Endothelial cell of umbilical vein (primary cell): ENCODE data around the gene ETNK2. TPM values are rescaled to one million over a fixed set of nuclear protein-coding genes. Genes with fewer than 3 reads are reported as not detected.

Experiments
- BruUV-seq: library from RNA; stranded (reverse); fragments of 400-500 nt; replicated peaks from 2 replicates; lab custom pipeline; 2021; lab: Mats Ljungman, UMichigan
- CTCF ChIA-PET: fragments of 300-600, 350-600 bp; sonication (Branson Sonifier 250); formaldehyde crosslinking; loops from one replicate; lab custom pipeline; 2021; ENCODE audit warnings: antibody characterized with exemption, inconsistent platforms; lab: Charles Lee
- POLR2A ChIA-PET: fragments of 300-600, 350-600 bp; sonication (Branson Sonifier 250); formaldehyde crosslinking; loops from one replicate; lab custom pipeline; 2021; ENCODE audit warnings: antibody characterized with exemption, inconsistent platforms; lab: Charles Lee
- DNase-seq: peaks from one replicate; pipeline ENCODE4 v3.0.0-alpha.2; 2011; ENCODE audit warnings: low read depth, low spot score
- FAIRE-seq: peaks from 2 replicates; lab custom pipeline; 2011; peaks lifted over from hg19 to GRCh38; lab: Jason Lieb, UNC
- H2AFZ ChIP-seq: 2 replicates; pipeline ENCODE4 v1.6.0; 2012; ENCODE audit warnings: low read depth, low read length, control low read depth, inconsistent platforms
- H3K27ac ChIP-seq: 2 replicates; pipeline ENCODE4 v1.5.1; 2011; ENCODE audit warnings: low read depth, mild to moderate bottlenecking, control low read depth, low read length, moderate library complexity; ENCODE audit not compliant: insufficient read depth
- H3K27me3 ChIP-seq, 2 experiments: 2 replicates each; pipeline versions ENCODE4 v1.6.0 to v1.6.1; 2011; ENCODE audit warnings: low read length in 2 of 2, mixed read lengths in 1 of 2; ENCODE audit not compliant: control insufficient read depth in 2 of 2, insufficient read depth in 2 of 2
- H3K36me3 ChIP-seq, 2 experiments: 2 replicates in 1 of 2; 3 replicates in 1 of 2; pipeline ENCODE4 v1.5.1; 2011; ENCODE audit warnings: low read length in 2 of 2, mild to moderate bottlenecking in 1 of 2, moderate library complexity in 1 of 2; ENCODE audit not compliant: control insufficient read depth in 2 of 2, insufficient read depth in 2 of 2; ENCODE audit errors: extremely low read depth in 1 of 2
- H3K4me1 ChIP-seq: 3 replicates; pipeline ENCODE4 v1.5.1; 2011; ENCODE audit warnings: mild to moderate bottlenecking, low read length; ENCODE audit not compliant: control insufficient read depth, insufficient read depth; ENCODE audit errors: extremely low read depth
- H3K4me2 ChIP-seq: 2 replicates; pipeline ENCODE4 v1.6.1; 2011; ENCODE audit warnings: low read length, control low read depth, mixed read lengths; ENCODE audit not compliant: insufficient read depth
- H3K4me3 ChIP-seq, 3 experiments: fragments of 200-600 bp in 1 of 3; sonication (generic), shearing (Covaris generic) in 1 of 3; replicated peaks in 1 of 3; 2 replicates each; pipeline ENCODE4 v1.5.1; 2011 to 2016; ENCODE audit warnings: control low read depth in 3 of 3, low read length in 3 of 3, mild to moderate bottlenecking in 2 of 3, inconsistent platforms in 1 of 3, low read depth in 1 of 3, moderate library complexity in 1 of 3; ENCODE audit not compliant: insufficient read depth in 1 of 3
- H3K79me2 ChIP-seq: 2 replicates; pipeline ENCODE4 v1.6.0; 2012; ENCODE audit warnings: low read length, inconsistent platforms; ENCODE audit not compliant: control insufficient read depth, insufficient read depth
- H3K9ac ChIP-seq: replicated peaks from 2 replicates; pipeline ENCODE3; 2011; ENCODE audit warnings: low read length, control low read depth; ENCODE audit not compliant: insufficient read depth; ENCODE audit errors: extremely low read depth
- H3K9me1 ChIP-seq: replicated peaks from 3 replicates; pipeline ENCODE4 v1.6.0; 2011; ENCODE audit warnings: mild to moderate bottlenecking, low read length; ENCODE audit not compliant: control insufficient read depth, insufficient read depth; ENCODE audit errors: extremely low read depth
- H3K9me3 ChIP-seq: replicated peaks from 2 replicates; pipeline ENCODE4 v1.5.1; 2012; ENCODE audit warnings: low read length, inconsistent platforms; ENCODE audit not compliant: control insufficient read depth, insufficient read depth
- H4K20me1 ChIP-seq: replicated peaks from 2 replicates; pipeline ENCODE3; 2011; ENCODE audit warnings: mild to moderate bottlenecking, low read length; ENCODE audit not compliant: control insufficient read depth, insufficient read depth; ENCODE audit errors: extremely low read depth
- EZH2 ChIP-seq: IDR thresholded peaks from 2 replicates; pipeline ENCODE4 v1.6.1; 2012; ENCODE audit warnings: borderline replicate concordance, low read depth, mild to moderate bottlenecking, moderate library complexity, low read length, inconsistent platforms; ENCODE audit not compliant: severe bottlenecking
- FOS ChIP-seq: IDR thresholded peaks from 2 replicates; pipeline ENCODE4 v1.6.1; 2011; ENCODE audit warnings: mild to moderate bottlenecking, low read length, moderate library complexity, borderline replicate concordance; ENCODE audit not compliant: insufficient read depth
- GATA2 ChIP-seq: IDR thresholded peaks from 2 replicates; pipeline ENCODE4 v1.7.0; 2011; ENCODE audit warnings: low read depth, mild to moderate bottlenecking, moderate library complexity, mixed read lengths, low read length; ENCODE audit not compliant: insufficient read length, insufficient read depth
- JUN ChIP-seq: IDR thresholded peaks from 2 replicates; pipeline ENCODE4 v1.6.1; 2011; ENCODE audit warnings: borderline replicate concordance, low read depth; ENCODE audit not compliant: insufficient read length, insufficient read depth
- MYC ChIP-seq: IDR thresholded peaks from one replicate; pipeline ENCODE4 v1.6.1; 2011; ENCODE audit warnings: mild to moderate bottlenecking, low read depth, low read length
- POLR2A ChIP-seq: IDR thresholded peaks from 2 replicates; pipeline ENCODE4 v1.6.1; 2012; ENCODE audit warnings: low read depth, mild to moderate bottlenecking, control low read depth, low read length
- POLR2AphosphoS5 ChIP-seq: IDR thresholded peaks from 2 replicates; pipeline ENCODE4 v1.6.1; 2012; ENCODE audit warnings: low read depth, mild to moderate bottlenecking, control low read depth, low read length, moderate library complexity; ENCODE audit not compliant: insufficient read depth
- dilution Hi-C: fragments of 300-500 bp; cut with MboI; formaldehyde crosslinking; loops from one replicate; pipeline ENCODE4 v1.15.0; 2019; ENCODE audit warnings: low sequenced_read_pairs; ENCODE audit not compliant: extremely low pct_ligation_motif_present
- intact Hi-C: fragments of 100-400 bp; cut with micrococcal nuclease; formaldehyde crosslinking; loops from one replicate; pipeline ENCODE4 v1.10.0; 2022
- polyA plus RNA-seq, 4 experiments: library from polyadenylated mRNA; depleted of rRNA in 3 of 4; stranded (reverse) in 3 of 4; unstranded in 1 of 4; fragments of >200 nt; gene quantifications; 2 replicates each; pipeline versions ENCODE4 v1.2.1 to v1.2.3, GENCODE V29; 2011 to 2012; ENCODE audit warnings: missing spikeins in 1 of 4
- total RNA-seq: library from RNA; stranded (reverse); gene quantifications from 2 replicates; pipeline ENCODE4 v1.2.3, GENCODE V29; 2021
- TF ChIP-seq, protein P1 (sequence below), 2 donors: IDR thresholded peaks; 1 replicate in 1 of 2; 2 replicates in 1 of 2; pipeline ENCODE4 v1.5.1; 2011; ENCODE audit warnings: low read length in 2 of 2, mild to moderate bottlenecking in 2 of 2, moderate library complexity in 2 of 2, control low read depth in 1 of 2, inconsistent platforms in 1 of 2, low read depth in 1 of 2; ENCODE audit not compliant: insufficient read depth in 1 of 2; ENCODE audit errors: extremely low read depth in 1 of 2
- TF ChIP-seq, protein P2 (sequence below): IDR thresholded peaks from 2 replicates; pipeline ENCODE4 v1.6.1; 2011; ENCODE audit not compliant: insufficient read depth, insufficient read length

Gene ETNK2
- total and polyA plus RNA-seq, 2 donors (not counting 3 experiments of a cell fraction or from before 2014, with no cell fraction given) = 13.5 to 27.5 TPM

DNA sequence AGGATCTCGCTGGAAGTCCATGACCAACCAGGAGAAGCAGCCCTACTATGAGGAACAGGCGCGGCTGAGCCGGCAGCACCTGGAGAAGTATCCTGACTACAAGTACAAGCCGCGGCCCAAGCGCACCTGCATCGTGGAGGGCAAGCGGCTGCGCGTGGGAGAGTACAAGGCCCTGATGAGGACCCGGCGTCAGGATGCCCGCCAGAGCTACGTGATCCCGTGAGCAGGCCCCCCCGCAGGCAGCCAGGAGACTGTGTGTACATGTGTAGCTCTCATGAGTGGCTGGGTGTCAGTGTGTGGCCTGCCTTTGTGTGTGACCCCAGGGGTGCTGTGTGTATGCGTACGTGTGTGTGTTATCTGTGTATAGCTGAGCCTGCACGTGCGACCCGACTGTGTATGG is 27.2 kb downstream of the ETNK2 start:
- Histone ChIP-seq H4K20me1 (no peaks in the 10 kb centered on the region), H3K9me1 (no peaks in the 10 kb centered on the region), H3K9me3 (no peaks in the 10 kb centered on the region), H3K4me2 (no peak overlapping the region), H3K9ac (no peak overlapping the region), H3K36me3 (peaks cover 0 to 41% of the 10 kb centered on the region in 2 experiments), H3K27ac (no peak overlapping the region), H3K4me1 (peaks cover 9% of the 10 kb centered on the region), H3K79me2 (no peaks in the 10 kb centered on the region), H2AFZ (no peak overlapping the region), H3K27me3 (no peaks in the 10 kb centered on the region), H3K4me3 (no peak overlapping the region)
- intact Hi-C loops = loop anchor here (5.0 to 10.0 kb wide), 2 partner anchors 130 to 497 kb away; partner anchors contain the start of gene ATP2B4
- ChIA-PET CTCF (interaction anchor here (1.1 to 19.0 kb wide), 2 partner anchors 50 to 259 kb away, joined by 3 to 903 read pairs; partner anchors contain the start of gene SNRPE), POLR2A (no interaction called here)
- dilution Hi-C loops = loop anchor here (25.0 kb wide), 1 partner anchor 262 kb away; the partner anchor contains the start of gene SNRPE
- BruUV-seq = no TSS peak
- no peak for FAIRE-seq
- TF ChIP-seq FOS = no peak
- TF ChIP-seq EZH2 = no peak
- TF ChIP-seq GATA2 = no peak
- TF ChIP-seq MYC = no peak
- TF ChIP-seq POLR2AphosphoS5 = no peak
- TF ChIP-seq POLR2A = no peak
- TF ChIP-seq, protein P1, sequence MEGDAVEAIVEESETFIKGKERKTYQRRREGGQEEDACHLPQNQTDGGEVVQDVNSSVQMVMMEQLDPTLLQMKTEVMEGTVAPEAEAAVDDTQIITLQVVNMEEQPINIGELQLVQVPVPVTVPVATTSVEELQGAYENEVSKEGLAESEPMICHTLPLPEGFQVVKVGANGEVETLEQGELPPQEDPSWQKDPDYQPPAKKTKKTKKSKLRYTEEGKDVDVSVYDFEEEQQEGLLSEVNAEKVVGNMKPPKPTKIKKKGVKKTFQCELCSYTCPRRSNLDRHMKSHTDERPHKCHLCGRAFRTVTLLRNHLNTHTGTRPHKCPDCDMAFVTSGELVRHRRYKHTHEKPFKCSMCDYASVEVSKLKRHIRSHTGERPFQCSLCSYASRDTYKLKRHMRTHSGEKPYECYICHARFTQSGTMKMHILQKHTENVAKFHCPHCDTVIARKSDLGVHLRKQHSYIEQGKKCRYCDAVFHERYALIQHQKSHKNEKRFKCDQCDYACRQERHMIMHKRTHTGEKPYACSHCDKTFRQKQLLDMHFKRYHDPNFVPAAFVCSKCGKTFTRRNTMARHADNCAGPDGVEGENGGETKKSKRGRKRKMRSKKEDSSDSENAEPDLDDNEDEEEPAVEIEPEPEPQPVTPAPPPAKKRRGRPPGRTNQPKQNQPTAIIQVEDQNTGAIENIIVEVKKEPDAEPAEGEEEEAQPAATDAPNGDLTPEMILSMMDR (IDR thresholded peaks at IDR 0.05; ENCODE audit: extremely low read depth in 1 of 2, insufficient read depth in 1 of 2, low read depth in 1 of 2, low read length in 2 of 2) = no peak
- TF ChIP-seq, protein P2, sequence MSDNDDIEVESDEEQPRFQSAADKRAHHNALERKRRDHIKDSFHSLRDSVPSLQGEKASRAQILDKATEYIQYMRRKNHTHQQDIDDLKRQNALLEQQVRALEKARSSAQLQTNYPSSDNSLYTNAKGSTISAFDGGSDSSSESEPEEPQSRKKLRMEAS = no peak
- TF ChIP-seq JUN = no peak
- DNase-seq = no peak
